ENCODE results near the gene RNASE11. TPM values are rescaled to one million over a fixed set of nuclear protein-coding genes. Genes with fewer than 3 reads are reported as not detected.

The RNASE11 gene
- total RNA-seq, 2 donors from 2014 or later: not detected

DNA sequence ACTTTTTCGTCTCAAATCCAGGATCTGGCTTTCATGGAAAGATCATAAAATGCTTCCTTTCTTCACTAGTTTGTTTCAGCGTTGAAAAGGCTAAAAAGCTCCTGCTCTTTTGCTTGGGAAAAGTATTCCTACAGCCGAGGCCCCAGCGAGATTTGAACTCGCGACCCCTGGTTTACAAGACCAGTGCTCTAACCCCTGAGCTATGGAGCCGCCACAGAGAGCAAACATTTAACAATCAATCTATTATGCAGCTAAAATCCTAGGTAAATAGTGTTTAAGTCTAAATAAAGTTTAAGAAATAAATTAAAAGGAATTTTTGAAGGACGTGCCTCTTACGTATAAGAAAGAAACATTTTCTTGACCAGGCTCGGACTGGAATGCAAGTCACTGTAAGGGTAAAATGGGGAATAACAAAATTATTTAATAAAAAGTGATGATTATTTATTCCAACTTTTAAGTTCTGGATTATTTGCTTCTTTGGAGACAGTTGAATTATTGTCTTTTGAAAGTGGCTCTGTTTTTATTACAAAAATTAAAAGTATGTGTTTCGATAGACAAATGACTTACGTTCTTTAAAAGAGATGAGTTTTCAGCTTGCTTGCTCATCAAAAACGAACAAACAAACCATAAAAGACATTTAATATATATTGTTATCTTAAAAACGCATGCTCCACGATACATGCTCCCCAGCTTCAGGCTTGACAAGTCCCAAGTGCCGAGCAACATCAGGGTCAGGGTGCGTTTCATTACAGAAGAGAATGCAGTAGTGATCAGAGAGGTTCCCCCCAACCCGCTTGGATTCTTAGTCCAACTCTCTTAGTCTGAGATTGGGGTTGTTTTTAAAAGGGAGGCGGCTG lies 43.5 kb upstream of the RNASE11 start:
- H3K36me3 ChIP-seq: no peaks in the 10 kb centered on the region
- H3K4me1 ChIP-seq (ENCODE audit: control insufficient read depth in 1 of 2, low read depth in 2 of 2): peaks cover 19 to 30% of the 10 kb centered on the region in 2 donors
- peak overlapping the region; percentile 68 for H3K4me3 ChIP-seq
- no peaks in the 10 kb centered on the region for H3K27me3 ChIP-seq (replicated peaks; ENCODE audit: insufficient read depth)
- TF ChIP-seq, protein P1, sequence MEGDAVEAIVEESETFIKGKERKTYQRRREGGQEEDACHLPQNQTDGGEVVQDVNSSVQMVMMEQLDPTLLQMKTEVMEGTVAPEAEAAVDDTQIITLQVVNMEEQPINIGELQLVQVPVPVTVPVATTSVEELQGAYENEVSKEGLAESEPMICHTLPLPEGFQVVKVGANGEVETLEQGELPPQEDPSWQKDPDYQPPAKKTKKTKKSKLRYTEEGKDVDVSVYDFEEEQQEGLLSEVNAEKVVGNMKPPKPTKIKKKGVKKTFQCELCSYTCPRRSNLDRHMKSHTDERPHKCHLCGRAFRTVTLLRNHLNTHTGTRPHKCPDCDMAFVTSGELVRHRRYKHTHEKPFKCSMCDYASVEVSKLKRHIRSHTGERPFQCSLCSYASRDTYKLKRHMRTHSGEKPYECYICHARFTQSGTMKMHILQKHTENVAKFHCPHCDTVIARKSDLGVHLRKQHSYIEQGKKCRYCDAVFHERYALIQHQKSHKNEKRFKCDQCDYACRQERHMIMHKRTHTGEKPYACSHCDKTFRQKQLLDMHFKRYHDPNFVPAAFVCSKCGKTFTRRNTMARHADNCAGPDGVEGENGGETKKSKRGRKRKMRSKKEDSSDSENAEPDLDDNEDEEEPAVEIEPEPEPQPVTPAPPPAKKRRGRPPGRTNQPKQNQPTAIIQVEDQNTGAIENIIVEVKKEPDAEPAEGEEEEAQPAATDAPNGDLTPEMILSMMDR (IDR thresholded peaks at IDR 0.05): no peak
- H3K27ac ChIP-seq: no peak overlapping the region
- ATAC-seq (ENCODE audit: insufficient number of reproducible peaks, low FRiP score, low read depth): no peak
- no peaks in the 10 kb centered on the region for H3K9me3 ChIP-seq
- no peak for DNase-seq (ENCODE audit: low spot score)

DNA sequence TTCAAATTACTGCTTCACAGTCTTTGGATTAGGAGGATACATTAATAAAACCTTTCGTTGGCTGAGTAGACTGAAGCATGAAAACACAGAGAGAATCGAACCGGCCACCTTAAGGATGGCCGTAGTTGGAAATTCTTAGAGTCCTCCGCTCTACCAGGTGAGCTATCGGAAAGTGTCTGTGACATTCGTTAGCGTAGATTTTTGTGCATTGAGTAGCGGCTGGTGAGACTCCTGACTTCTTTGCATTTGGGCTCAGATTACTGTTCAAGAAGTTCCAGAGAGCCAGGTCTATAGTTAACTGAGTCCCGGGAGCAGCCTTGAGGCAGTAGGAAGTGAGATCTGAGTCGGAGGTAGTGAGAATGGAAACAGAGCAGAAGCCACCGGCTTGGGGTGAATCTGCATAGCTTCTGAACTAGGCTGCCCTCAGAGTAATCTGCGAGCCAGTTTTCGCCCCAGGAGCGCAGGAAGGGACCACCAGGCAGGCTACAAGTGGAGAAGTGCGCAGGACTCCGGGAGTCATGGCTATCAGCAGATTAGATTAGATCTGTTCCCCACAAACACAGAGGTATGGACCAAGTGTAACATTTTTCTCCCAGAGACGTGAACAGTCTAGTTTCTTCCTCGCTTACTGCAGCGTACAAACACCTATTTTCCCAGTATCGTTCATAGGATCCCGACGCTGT lies 42.7 kb upstream of the RNASE11 start:
- Histone ChIP-seq H3K27ac (no peak overlapping the region), H3K9me3 (no peaks in the 10 kb centered on the region), H3K36me3 (no peaks in the 10 kb centered on the region), H3K4me1 (ENCODE audit: control insufficient read depth in 1 of 2, low read depth in 2 of 2) (peaks cover 19 to 34% of the 10 kb centered on the region in 2 donors), H3K27me3 (replicated peaks; ENCODE audit: insufficient read depth) (no peaks in the 10 kb centered on the region), H3K4me3 (peak overlapping the region; percentile 68)
- no peak for ATAC-seq (ENCODE audit: insufficient number of reproducible peaks, low FRiP score, low read depth)
- DNase-seq (ENCODE audit: low spot score): no peak
- TF ChIP-seq, protein P1 (IDR thresholded peaks at IDR 0.05): no peak

DNA sequence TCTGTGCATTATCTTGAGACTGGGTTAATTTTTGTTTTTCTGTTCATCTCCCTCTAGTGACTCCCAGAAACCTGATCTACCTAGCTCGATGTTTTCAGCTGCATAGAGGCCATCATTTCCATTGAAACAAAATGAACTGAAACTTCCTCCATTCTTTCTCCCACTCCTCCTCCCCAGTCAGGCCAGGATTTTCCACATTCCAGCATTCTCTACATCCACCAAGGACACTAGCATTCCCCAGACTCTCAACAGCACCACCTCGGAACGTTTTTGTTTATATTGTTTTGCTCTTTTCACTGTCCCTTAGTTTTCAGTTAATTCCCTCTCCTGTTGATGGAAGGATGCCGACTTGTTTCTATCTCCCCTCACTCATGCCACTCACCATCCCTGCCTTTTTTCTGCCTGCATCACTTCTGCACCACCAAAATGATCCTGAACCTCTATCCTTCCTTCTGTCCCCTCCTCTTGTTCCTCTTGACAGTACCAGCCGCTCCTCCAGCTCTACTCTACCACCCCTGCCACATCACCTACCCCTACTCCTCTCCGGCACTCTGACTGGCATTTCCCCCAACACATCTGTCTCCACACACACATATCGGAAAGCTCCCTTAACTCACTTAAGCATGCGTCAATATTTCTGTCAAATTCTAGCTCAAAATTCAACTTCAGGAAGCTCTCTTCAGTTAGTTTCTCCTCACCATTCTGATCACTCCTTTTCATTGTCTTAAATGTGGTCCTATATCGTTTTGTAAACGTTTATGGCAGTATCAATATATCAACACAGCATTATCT lies 40.5 kb upstream of the RNASE11 start:
- H3K36me3 ChIP-seq: no peaks in the 10 kb centered on the region
- H3K4me1 ChIP-seq (ENCODE audit: control insufficient read depth in 1 of 2, low read depth in 2 of 2): peaks cover 24 to 36% of the 10 kb centered on the region in 2 donors
- no peak overlapping the region for H3K27ac ChIP-seq
- no peaks in the 10 kb centered on the region for H3K27me3 ChIP-seq (replicated peaks; ENCODE audit: insufficient read depth)
- DNase-seq (ENCODE audit: low spot score) (no peak), ATAC-seq (ENCODE audit: insufficient number of reproducible peaks, low FRiP score, low read depth) (no peak)
- no peaks in the 10 kb centered on the region for H3K9me3 ChIP-seq
- H3K4me3 ChIP-seq: no peak overlapping the region
- TF ChIP-seq, protein P1 (IDR thresholded peaks at IDR 0.05): no peak

DNA sequence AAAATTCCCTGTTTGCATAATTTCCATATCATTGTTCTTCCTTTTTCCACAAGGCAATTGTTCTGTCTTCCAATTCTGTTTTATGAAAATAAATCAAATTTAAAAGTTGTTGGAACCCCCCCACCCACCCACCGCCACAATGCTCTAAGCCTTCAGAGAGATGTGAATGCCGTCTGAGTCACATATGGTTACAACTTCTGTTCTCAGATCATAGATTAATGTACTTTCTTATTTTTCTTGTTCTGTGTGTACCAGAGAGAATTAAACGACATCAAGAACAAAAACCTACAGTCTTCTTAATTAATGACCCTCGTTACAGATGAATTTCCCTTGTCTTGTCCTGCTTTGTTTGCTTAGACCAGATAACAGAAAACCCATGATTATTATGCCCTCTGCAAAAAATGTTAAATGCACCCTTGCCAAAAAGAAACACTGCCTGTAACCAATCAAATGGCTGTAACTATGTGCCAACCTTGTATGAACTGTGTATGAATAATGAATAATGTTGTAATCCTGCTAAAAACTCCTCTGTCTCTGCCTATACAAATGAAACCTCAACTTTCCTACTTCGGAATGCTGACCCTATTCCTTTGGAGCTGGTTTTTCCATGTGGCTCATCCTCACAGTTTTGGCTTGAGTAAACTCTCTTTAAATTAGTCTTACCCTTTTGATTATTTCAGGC lies 39.7 kb upstream of the RNASE11 start:
- DNase-seq (ENCODE audit: low spot score): no peak
- Histone ChIP-seq H3K36me3 (no peaks in the 10 kb centered on the region), H3K9me3 (no peaks in the 10 kb centered on the region), H3K4me1 (ENCODE audit: control insufficient read depth in 1 of 2, low read depth in 2 of 2) (peaks cover 22 to 35% of the 10 kb centered on the region in 2 donors), H3K4me3 (no peak overlapping the region), H3K27ac (no peak overlapping the region), H3K27me3 (replicated peaks; ENCODE audit: insufficient read depth) (no peaks in the 10 kb centered on the region)
- no peak for ATAC-seq (ENCODE audit: insufficient number of reproducible peaks, low FRiP score, low read depth)
- TF ChIP-seq, protein P1 (IDR thresholded peaks at IDR 0.05): no peak
